Measurements from ENCODE around the gene DNAI4.

DNAI4 gene

DNA sequence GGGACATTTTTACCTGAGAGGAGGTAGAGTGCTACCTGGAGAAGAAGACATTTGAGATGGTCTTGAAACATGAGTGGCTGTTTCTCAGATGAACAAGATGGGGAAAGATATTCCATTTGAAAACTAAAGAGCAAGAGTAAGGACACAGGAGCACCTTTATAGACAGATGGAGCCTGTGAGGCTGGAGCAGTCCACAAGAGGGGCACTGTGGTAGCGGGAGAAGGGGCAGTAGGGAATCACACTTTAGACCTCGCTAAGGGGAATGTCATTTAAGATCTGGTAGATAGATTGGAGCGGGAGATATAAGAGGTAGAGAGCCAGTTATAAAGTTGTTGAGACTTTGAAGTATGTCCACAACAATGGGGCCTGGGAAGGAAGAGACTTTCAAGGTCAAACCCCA is 149.0 kb downstream of the DNAI4 start:
- no peak for TF ChIP-seq POLR2AphosphoS5 (IDR thresholded peaks at IDR 0.05; ENCODE audit: borderline replicate concordance, low read depth, low read length)
- no peak for TF ChIP-seq EZH2 (IDR thresholded peaks at IDR 0.05)
- no peak for TF ChIP-seq FOXP2 (optimal IDR thresholded peaks at IDR 0.05; ENCODE audit: control extremely low read depth, extremely low read length, insufficient read depth)
- DNase-seq (ENCODE audit: low read depth, low spot score): no peak
- no peak overlapping the region for H3K4me3 ChIP-seq

DNA sequence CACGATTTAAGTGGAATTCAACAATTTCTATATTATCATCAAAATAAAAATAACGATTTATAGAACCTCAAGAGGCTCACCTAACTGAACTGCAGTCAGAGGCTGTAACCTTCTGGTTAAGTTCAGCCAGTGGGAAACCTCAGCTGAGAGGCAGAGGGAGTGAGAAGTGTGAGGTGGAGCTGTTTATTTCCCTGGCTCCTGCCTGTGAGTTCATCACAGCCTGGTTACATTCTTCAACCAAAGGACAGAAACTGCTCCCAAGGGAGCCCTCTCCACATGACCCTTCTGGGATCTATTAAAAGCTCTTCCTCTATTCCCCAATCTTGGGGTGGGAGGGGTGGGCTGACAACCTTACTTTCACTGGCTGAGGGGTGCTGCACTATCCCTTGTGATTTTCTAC is 150.2 kb downstream of the DNAI4 start:
- no peak overlapping the region for H3K4me3 ChIP-seq
- H3K36me3 ChIP-seq (ENCODE audit: insufficient read depth, low read length): no peaks in the 10 kb centered on the region
- no peak for DNase-seq (ENCODE audit: low read depth, low spot score)
- no peak overlapping the region for H3K9ac ChIP-seq (ENCODE audit: insufficient read length)
- no peak overlapping the region for H3K27ac ChIP-seq
- H3K9me3 ChIP-seq (ENCODE audit: low read depth, low read length): no peaks in the 10 kb centered on the region
- TF ChIP-seq FOXP2 (optimal IDR thresholded peaks at IDR 0.05; ENCODE audit: control extremely low read depth, extremely low read length, insufficient read depth) (no peak), POLR2AphosphoS5 (IDR thresholded peaks at IDR 0.05; ENCODE audit: borderline replicate concordance, low read depth, low read length) (no peak)

More for the DNA sequence above, 149.0 kb downstream of the DNAI4 start:
- Histone ChIP-seq H3K36me3 (ENCODE audit: insufficient read depth, low read length) (no peaks in the 10 kb centered on the region), H3K9ac (ENCODE audit: insufficient read length) (no peak overlapping the region), H3K9me3 (ENCODE audit: low read depth, low read length) (no peaks in the 10 kb centered on the region), H3K27ac (no peak overlapping the region)

DNA sequence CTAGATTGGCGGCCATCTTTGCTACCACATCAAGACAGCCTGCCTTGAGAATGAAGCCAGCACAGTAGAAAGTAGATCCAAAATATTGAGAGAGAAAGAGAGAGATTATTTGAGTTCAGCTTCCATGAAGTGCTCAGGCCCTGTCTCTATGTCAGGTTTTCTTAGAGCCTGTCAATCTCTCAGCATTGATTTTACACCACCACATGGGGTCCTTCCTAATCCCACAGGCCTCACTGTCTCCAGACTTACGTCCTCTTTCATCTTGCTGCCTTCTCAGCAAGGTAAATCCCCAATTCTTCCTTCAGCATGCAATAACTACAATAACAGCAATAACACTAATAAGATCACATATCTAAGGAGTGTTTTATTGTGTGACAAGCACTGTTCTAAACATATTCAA is 151.4 kb downstream of the DNAI4 start:
- no peak for TF ChIP-seq EZH2 (IDR thresholded peaks at IDR 0.05)
- no peak for TF ChIP-seq FOXP2 (optimal IDR thresholded peaks at IDR 0.05; ENCODE audit: control extremely low read depth, extremely low read length, insufficient read depth)
- TF ChIP-seq POLR2AphosphoS5 (IDR thresholded peaks at IDR 0.05; ENCODE audit: borderline replicate concordance, low read depth, low read length): no peak

DNA sequence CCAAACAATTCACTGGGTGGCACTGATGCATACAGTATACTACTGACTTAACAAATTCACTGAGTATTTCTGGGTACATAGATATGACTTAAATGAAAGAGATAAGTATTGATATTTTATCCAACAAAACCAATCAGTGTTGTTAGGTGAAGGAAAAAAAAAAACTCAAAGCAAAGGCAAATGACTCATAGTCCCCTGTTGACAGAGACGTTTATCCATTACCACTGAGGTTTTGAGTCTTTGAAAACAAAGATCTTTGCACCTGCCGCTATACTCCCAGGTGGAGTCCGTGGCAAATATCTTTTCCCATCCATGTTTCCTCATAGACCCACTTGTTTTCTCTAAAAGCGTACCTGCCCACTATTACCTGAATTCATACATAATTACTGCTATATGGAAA is 154.0 kb downstream of the DNAI4 start:
- Histone ChIP-seq H3K9me3 (ENCODE audit: low read depth, low read length) (no peaks in the 10 kb centered on the region), H3K36me3 (ENCODE audit: insufficient read depth, low read length) (no peaks in the 10 kb centered on the region), H3K4me3 (no peak overlapping the region), H3K9ac (ENCODE audit: insufficient read length) (no peak overlapping the region), H3K27ac (no peak overlapping the region)
- no peak for DNase-seq (ENCODE audit: low read depth, low spot score)
- TF ChIP-seq FOXP2 (optimal IDR thresholded peaks at IDR 0.05; ENCODE audit: control extremely low read depth, extremely low read length, insufficient read depth) (no peak), EZH2 (IDR thresholded peaks at IDR 0.05) (no peak), POLR2AphosphoS5 (IDR thresholded peaks at IDR 0.05; ENCODE audit: borderline replicate concordance, low read depth, low read length) (no peak)

More for the DNA sequence above, 151.4 kb downstream of the DNAI4 start:
- Histone ChIP-seq H3K9ac (ENCODE audit: insufficient read length) (no peak overlapping the region), H3K36me3 (ENCODE audit: insufficient read depth, low read length) (no peaks in the 10 kb centered on the region), H3K4me3 (no peak overlapping the region), H3K27ac (no peak overlapping the region), H3K9me3 (ENCODE audit: low read depth, low read length) (no peaks in the 10 kb centered on the region)
- no peak for DNase-seq (ENCODE audit: low read depth, low spot score)

DNA sequence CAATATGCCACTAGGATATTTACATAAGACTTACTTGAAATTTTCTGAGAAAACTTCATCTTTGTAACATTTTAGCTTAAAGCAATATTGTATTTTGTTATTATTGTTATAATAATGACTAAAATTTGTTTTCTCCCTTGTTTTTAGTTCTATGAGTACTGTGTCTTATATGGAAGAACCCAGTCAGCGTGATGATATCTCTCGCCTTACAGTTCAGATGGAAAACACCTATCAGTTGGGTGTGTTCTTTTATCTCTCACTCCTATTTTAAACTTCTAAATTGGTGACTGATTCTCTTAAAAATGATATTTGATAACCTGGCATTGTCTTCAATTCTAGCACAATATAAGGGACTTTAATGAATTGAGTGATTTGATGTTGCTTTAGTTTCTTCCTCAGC is 154.4 kb downstream of the DNAI4 start:
- Histone ChIP-seq H3K36me3 (ENCODE audit: insufficient read depth, low read length) (no peaks in the 10 kb centered on the region), H3K9me3 (ENCODE audit: low read depth, low read length) (no peaks in the 10 kb centered on the region), H3K9ac (ENCODE audit: insufficient read length) (no peak overlapping the region), H3K27ac (no peak overlapping the region), H3K4me3 (no peak overlapping the region)
- DNase-seq (ENCODE audit: low read depth, low spot score): no peak
- TF ChIP-seq FOXP2 (optimal IDR thresholded peaks at IDR 0.05; ENCODE audit: control extremely low read depth, extremely low read length, insufficient read depth) (no peak), EZH2 (IDR thresholded peaks at IDR 0.05) (no peak), POLR2AphosphoS5 (IDR thresholded peaks at IDR 0.05; ENCODE audit: borderline replicate concordance, low read depth, low read length) (no peak)

DNA sequence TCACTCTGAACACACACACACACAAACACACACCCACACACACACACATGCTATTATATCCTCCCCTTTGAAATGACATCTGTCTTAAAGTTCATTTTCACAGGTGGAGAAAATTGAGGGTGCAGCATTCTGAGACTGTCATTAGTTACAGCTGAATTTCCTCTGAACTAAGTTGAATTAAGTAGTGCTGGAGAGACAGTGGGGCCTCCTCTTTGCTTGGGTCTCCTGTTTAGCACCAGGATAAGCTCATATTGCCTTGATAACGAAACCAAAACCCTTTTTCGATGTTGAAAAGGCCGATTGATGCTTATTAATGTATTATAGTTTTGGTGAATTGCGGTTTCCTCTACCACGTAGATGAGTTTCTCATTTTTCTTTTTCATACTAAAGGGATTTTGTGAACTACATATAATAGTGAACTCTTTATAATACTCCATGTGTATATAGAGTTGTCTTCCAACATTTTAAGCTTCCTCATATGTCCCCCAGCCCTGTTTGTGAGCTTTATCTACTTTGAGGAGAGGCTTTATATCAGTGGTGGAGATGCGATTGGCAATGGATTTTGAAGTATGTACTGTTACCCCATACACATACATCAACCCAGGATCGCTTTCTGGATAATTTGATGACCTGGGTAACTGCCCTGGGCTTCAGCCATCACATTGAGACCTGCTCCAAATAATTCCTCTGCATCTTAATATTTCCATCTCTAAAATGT is 155.0 kb downstream of the DNAI4 start:
- Histone ChIP-seq H3K27ac (no peak overlapping the region), H3K9ac (ENCODE audit: insufficient read length) (no peak overlapping the region), H3K4me3 (no peak overlapping the region), H3K9me3 (ENCODE audit: low read depth, low read length) (no peaks in the 10 kb centered on the region), H3K36me3 (ENCODE audit: insufficient read depth, low read length) (no peaks in the 10 kb centered on the region)
- no peak for TF ChIP-seq POLR2AphosphoS5 (IDR thresholded peaks at IDR 0.05; ENCODE audit: borderline replicate concordance, low read depth, low read length)
- TF ChIP-seq EZH2 (IDR thresholded peaks at IDR 0.05): no peak
- no peak for TF ChIP-seq FOXP2 (optimal IDR thresholded peaks at IDR 0.05; ENCODE audit: control extremely low read depth, extremely low read length, insufficient read depth)
- DNase-seq (ENCODE audit: low read depth, low spot score): no peak

DNA sequence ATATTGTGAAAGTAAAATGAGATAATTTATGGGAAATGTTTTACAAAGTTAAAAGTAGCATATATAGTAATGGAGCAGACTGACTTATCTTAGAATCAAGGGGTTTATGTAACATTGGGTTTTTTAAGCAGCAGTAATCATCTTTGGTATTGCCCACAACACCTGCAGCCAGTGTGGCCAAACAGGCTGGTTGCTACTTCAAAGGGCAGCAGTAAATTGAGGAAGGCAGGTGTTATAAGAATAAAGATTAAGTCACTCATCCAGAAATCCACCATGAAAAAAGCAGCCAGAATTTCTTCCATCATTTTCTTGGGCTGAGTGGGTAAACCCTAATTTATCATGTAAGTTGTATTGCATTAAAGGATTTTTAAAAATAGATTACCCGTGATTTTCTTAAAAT is 155.7 kb downstream of the DNAI4 start:
- no peak for DNase-seq (ENCODE audit: low read depth, low spot score)
- Histone ChIP-seq H3K4me3 (no peak overlapping the region), H3K9ac (ENCODE audit: insufficient read length) (no peak overlapping the region), H3K27ac (no peak overlapping the region), H3K9me3 (ENCODE audit: low read depth, low read length) (no peaks in the 10 kb centered on the region), H3K36me3 (ENCODE audit: insufficient read depth, low read length) (no peaks in the 10 kb centered on the region)
- TF ChIP-seq POLR2AphosphoS5 (IDR thresholded peaks at IDR 0.05; ENCODE audit: borderline replicate concordance, low read depth, low read length) (no peak), EZH2 (IDR thresholded peaks at IDR 0.05) (no peak), FOXP2 (optimal IDR thresholded peaks at IDR 0.05; ENCODE audit: control extremely low read depth, extremely low read length, insufficient read depth) (no peak)

DNA sequence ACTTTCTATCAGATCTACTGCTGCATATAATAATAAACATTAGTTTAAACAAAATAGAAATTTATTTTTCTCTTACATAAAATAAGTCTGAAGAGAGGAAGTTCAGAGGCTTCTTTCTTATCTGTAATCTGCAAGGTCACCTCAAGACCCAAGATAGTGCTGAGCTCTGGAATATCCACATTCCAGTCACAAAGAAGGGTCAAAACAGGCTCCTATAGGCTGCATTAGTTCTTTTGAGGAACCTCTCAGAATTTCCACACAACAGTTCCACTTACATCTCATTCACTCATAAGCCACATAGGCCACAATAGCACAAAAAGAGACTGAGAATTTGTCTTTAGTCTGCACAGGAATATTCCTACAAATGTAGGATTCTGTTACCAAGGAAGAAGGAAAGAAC is 157.0 kb downstream of the DNAI4 start:
- Histone ChIP-seq H3K9me3 (ENCODE audit: low read depth, low read length) (no peaks in the 10 kb centered on the region), H3K9ac (ENCODE audit: insufficient read length) (no peak overlapping the region), H3K4me3 (no peak overlapping the region), H3K27ac (no peak overlapping the region), H3K36me3 (ENCODE audit: insufficient read depth, low read length) (no peaks in the 10 kb centered on the region)
- no peak for DNase-seq (ENCODE audit: low read depth, low spot score)
- TF ChIP-seq POLR2AphosphoS5 (IDR thresholded peaks at IDR 0.05; ENCODE audit: borderline replicate concordance, low read depth, low read length) (no peak), EZH2 (IDR thresholded peaks at IDR 0.05) (no peak), FOXP2 (optimal IDR thresholded peaks at IDR 0.05; ENCODE audit: control extremely low read depth, extremely low read length, insufficient read depth) (no peak)

All from SK-N-MC (cell line).